Measurements from ENCODE around the gene DLGAP4. TPM values are rescaled to one million over a fixed set of nuclear protein-coding genes. Genes with fewer than 3 reads are reported as not detected.
A peak's percentile ranks its signal among the peaks of the same experiment; 100 is the strongest.

The DLGAP4 gene
- total and polyA plus RNA-seq, 10 of the 15 experiments (the other 5 are each of a cell fraction or from before 2014, with no cell fraction given): 0.42 to 43.3 (median 19.0) TPM

DNA sequence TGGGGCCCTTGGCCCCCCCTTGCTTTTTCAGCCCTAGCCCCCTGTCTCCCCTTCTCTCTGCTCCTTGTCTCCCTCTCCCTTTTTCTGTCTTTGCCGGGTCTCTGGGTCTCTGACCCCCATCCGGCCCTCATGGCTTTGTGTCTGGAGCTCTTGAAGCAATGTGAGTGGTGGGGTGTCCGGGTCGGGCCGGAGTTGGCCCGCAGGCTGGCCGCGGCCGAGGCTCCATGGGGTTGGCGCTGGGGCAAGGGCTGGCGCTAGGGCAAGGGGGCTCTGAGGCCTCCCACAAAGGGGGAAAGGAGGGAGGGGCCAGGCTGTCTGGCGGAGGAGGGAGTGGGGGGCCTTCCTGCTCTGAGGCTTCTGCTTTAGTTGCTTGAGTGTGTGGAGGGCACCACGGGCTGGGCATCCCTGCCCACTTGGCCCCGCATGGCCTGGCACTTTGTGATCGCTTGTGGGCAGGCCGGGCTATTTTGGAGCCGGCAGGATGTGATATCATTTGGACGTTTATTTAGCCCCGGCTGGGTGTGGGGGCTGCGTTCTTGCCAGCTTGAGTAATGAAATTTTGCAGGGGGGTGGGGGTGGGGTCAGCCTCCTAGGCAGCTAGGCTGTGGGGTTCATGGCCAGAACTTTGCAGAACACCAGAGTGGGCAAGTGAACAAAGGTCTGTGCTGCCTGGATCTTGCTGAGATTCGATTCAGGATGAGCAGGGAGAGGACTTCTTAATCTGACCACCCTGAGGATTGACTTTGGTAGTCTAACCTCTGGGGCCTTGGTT lies 156.5 kb downstream of the DLGAP4 start (continued):
- TF ChIP-seq, protein P1, sequence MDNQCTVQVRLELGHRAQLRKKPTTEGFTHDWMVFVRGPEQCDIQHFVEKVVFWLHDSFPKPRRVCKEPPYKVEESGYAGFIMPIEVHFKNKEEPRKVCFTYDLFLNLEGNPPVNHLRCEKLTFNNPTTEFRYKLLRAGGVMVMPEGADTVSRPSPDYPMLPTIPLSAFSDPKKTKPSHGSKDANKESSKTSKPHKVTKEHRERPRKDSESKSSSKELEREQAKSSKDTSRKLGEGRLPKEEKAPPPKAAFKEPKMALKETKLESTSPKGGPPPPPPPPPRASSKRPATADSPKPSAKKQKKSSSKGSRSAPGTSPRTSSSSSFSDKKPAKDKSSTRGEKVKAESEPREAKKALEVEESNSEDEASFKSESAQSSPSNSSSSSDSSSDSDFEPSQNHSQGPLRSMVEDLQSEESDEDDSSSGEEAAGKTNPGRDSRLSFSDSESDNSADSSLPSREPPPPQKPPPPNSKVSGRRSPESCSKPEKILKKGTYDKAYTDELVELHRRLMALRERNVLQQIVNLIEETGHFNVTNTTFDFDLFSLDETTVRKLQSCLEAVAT (IDR thresholded peaks at IDR 0.05): no peak
- TF ChIP-seq SPI1 (IDR thresholded peaks at IDR 0.05; ENCODE audit: borderline replicate concordance, insufficient read depth, low read depth, low read length) (no peak), POLR2AphosphoS2 (IDR thresholded peaks at IDR 0.05; ENCODE audit: low read depth, low read length) (no peak), MXI1 (IDR thresholded peaks at IDR 0.05; ENCODE audit: low read depth, low read length) (0 out of 2 replicates have a peak, but pooled peaks have one; percentile 35), ZNF217 (IDR thresholded peaks at IDR 0.05) (no peak), HCFC1 (IDR thresholded peaks at IDR 0.05; ENCODE audit: low read length) (no peak), FOXM1 (IDR thresholded peaks at IDR 0.05; ENCODE audit: low read depth, low read length) (no peak), KAT2A (conservative IDR thresholded peaks at IDR 0.05; ENCODE audit: control insufficient read depth, low read depth, low read length) (no peak)
- TF ChIP-seq, protein P2, sequence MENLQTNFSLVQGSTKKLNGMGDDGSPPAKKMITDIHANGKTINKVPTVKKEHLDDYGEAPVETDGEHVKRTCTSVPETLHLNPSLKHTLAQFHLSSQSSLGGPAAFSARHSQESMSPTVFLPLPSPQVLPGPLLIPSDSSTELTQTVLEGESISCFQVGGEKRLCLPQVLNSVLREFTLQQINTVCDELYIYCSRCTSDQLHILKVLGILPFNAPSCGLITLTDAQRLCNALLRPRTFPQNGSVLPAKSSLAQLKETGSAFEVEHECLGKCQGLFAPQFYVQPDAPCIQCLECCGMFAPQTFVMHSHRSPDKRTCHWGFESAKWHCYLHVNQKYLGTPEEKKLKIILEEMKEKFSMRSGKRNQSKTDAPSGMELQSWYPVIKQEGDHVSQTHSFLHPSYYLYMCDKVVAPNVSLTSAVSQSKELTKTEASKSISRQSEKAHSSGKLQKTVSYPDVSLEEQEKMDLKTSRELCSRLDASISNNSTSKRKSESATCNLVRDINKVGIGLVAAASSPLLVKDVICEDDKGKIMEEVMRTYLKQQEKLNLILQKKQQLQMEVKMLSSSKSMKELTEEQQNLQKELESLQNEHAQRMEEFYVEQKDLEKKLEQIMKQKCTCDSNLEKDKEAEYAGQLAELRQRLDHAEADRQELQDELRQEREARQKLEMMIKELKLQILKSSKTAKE (IDR thresholded peaks at IDR 0.05; ENCODE audit: low read depth, poor library complexity, severe bottlenecking): no peak
- TF ChIP-seq, protein P3, sequence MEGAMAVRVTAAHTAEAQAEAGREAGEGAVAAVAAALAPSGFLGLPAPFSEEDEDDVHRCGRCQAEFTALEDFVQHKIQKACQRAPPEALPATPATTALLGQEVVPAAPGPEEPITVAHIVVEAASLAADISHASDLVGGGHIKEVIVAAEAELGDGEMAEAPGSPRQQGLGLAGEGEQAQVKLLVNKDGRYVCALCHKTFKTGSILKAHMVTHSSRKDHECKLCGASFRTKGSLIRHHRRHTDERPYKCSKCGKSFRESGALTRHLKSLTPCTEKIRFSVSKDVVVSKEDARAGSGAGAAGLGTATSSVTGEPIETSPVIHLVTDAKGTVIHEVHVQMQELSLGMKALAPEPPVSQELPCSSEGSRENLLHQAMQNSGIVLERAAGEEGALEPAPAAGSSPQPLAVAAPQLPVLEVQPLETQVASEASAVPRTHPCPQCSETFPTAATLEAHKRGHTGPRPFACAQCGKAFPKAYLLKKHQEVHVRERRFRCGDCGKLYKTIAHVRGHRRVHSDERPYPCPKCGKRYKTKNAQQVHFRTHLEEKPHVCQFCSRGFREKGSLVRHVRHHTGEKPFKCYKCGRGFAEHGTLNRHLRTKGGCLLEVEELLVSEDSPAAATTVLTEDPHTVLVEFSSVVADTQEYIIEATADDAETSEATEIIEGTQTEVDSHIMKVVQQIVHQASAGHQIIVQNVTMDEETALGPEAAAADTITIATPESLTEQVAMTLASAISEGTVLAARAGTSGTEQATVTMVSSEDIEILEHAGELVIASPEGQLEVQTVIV (IDR thresholded peaks at IDR 0.05; ENCODE audit: borderline replicate concordance, partially characterized antibody): no peak

Data from GM12878 (cell line).